ENCODE measurements around the gene PDE12. TPM values are rescaled to one million over a fixed set of nuclear protein-coding genes. Genes with fewer than 3 reads are reported as not detected.

The PDE12 gene
- polyA plus RNA-seq, 1 experiment: 11.5 TPM

GRCh38 chr3:57594144-57594543, 38.1 kb downstream of the PDE12 start:
- POLR2A ChIA-PET: interaction anchor here (0.5 kb wide), 1 partner anchor 329 kb away, joined by 3 read pairs; no protein-coding TSS in a partner anchor
- Histone ChIP-seq H3K27me3 (ENCODE audit: control insufficient read depth, insufficient read depth, low read length) (no peaks in the 10 kb centered on the region), H3K4me3 (ENCODE audit: low read depth, low read length) (peak overlapping the region; percentile 100), H3K9me3 (ENCODE audit: control insufficient read depth, insufficient read depth, low read length) (no peaks in the 10 kb centered on the region; the same call in 1 of the 2 replicates), H3K27ac (ENCODE audit: low read depth, low read length) (no peak overlapping the region)
- no peak for TF ChIP-seq CTCF (IDR thresholded peaks at IDR 0.05; ENCODE audit: low read depth, low read length)
- CTCF ChIA-PET: no interaction called here
- DNase-seq (ENCODE audit: low read depth, low spot score): no peak

- Histone ChIP-seq H3K9me3 (ENCODE audit: control insufficient read depth, insufficient read depth, low read length) (no peaks in the 10 kb centered on the region; the same call in 1 of the 2 replicates), H3K27me3 (ENCODE audit: control insufficient read depth, insufficient read depth, low read length) (no peaks in the 10 kb centered on the region), H3K4me3 (ENCODE audit: low read depth, low read length) (peak overlapping the region; percentile 100), H3K27ac (ENCODE audit: low read depth, low read length) (no peak overlapping the region)
- no peak for DNase-seq (ENCODE audit: low read depth, low spot score)
- no peak for TF ChIP-seq CTCF (IDR thresholded peaks at IDR 0.05; ENCODE audit: low read depth, low read length)
- POLR2A ChIA-PET: interaction anchor here (0.5 kb wide), 1 partner anchor 329 kb away, joined by 3 read pairs; no protein-coding TSS in a partner anchor
- CTCF ChIA-PET: no interaction called here
Observed at GRCh38 chr3:57594576-57594975, 38.5 kb downstream of the PDE12 start.

- Histone ChIP-seq H3K27me3 (ENCODE audit: control insufficient read depth, insufficient read depth, low read length) (no peaks in the 10 kb centered on the region), H3K27ac (ENCODE audit: low read depth, low read length) (peak overlapping the region; percentile 100), H3K4me3 (ENCODE audit: low read depth, low read length) (peak overlapping the region; percentile 100), H3K9me3 (ENCODE audit: control insufficient read depth, insufficient read depth, low read length) (no peaks in the 10 kb centered on the region; the same call in 1 of the 2 replicates)
- ChIA-PET CTCF (interaction anchor here (1.3 kb wide), 1 partner anchor 230 kb away, joined by 7 read pairs; no protein-coding TSS in a partner anchor), POLR2A (interaction anchor here (0.8 to 2.7 kb wide), 13 partner anchors 8 to 710 kb away, joined by 3 to 14 read pairs (median 4); partner anchors contain the start of genes DENND6A, HTD2, PDE12 and RPP14)
- peak; percentile 72 for DNase-seq (ENCODE audit: low read depth, low spot score)
- TF ChIP-seq CTCF (IDR thresholded peaks at IDR 0.05; ENCODE audit: low read depth, low read length): no peak
Observed at GRCh38 chr3:57596495-57597126, 40.5 kb downstream of the PDE12 start.

GRCh38 chr3:57597127-57597923, 41.3 kb downstream of the PDE12 start, which contains the start of gene ARF4:
TSS of gene ARF4 (minus strand) at chr3:57597344. CDS start at chr3:57597140, 204 bp downstream.
- H3K27ac ChIP-seq (ENCODE audit: low read depth, low read length): peak within 1 kb of the TSS; percentile 100
- H3K9me3 ChIP-seq (ENCODE audit: control insufficient read depth, insufficient read depth, low read length): no peaks in the 10 kb centered on the region; the same call in 1 of the 2 replicates
- H3K4me3 ChIP-seq (ENCODE audit: low read depth, low read length): peak within 1 kb of the TSS; percentile 100
- ChIA-PET CTCF (interaction anchor here (0.6 kb wide), 1 partner anchor 502 kb away, joined by 3 read pairs; no protein-coding TSS in a partner anchor), POLR2A (interaction anchor here (0.6 to 2.7 kb wide), 12 partner anchors 9 to 709 kb away, joined by 3 to 14 read pairs (median 4); partner anchors contain the start of genes DENND6A, HTD2, PDE12 and RPP14)
- DNase-seq (ENCODE audit: low read depth, low spot score): peak; percentile 99
- peak; percentile 23 for TF ChIP-seq CTCF (IDR thresholded peaks at IDR 0.05; ENCODE audit: low read depth, low read length)
- H3K27me3 ChIP-seq (ENCODE audit: control insufficient read depth, insufficient read depth, low read length): no peaks in the 10 kb centered on the region

Data from AG04450 (cell line).